ENCODE measurements around the gene BTG1. TPM values are rescaled to one million over a fixed set of nuclear protein-coding genes. Genes with fewer than 3 reads are reported as not detected.

Gene BTG1
- polyA plus RNA-seq, 3 donors = 189 to 242 (median 192) TPM

DNA sequence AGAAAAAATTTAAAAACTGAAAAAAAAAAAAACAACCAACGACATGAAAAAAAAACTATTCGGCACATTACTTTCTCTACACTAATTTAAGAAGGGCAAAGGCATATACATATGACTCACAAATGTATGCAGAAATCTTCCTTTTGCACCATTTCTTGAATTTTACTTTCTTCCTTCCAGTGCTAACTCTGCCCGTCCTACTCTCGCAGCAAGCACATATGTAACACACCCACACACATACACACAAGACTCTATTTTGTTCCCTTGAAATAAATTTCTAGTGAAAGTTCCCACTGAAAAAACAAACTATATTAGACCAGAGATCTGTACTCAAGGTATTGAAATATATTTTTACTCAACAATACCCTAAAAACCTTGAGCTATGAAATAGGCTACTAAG lies 14.6 kb downstream of the BTG1 start:
- H3K4me3 ChIP-seq (replicated peaks in 1 of 3; ENCODE audit: low read depth in 2 of 3, low read length in 3 of 3) = peak overlapping the region in 1 of 3 experiments; percentile 99
- peak overlapping the region in 1 of 2 donors; percentile 54 for H3K27ac ChIP-seq (ENCODE audit: low read depth in 1 of 2, low read length in 2 of 2)

DNA sequence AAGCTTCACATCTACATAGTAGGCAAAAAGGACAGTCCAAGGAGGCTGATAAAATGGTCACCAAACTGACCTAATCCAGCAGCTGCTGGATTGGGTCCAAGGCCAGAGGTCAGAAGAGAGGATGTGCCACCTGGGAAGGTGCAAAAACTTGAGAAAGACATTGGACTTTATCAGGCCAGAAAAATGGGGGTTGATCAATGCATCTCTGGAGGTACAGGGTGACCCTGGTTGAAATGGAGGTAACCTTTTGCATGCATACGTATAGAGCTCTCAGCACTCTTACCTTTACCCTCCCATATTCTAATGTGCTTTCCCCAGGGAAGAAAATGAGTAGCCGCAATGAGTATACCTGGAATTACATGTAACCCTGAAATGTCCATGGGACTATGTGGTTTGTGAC lies 16.0 kb downstream of the BTG1 start:
- no peak overlapping the region for H3K9ac ChIP-seq (ENCODE audit: insufficient read depth, low read length, poor library complexity, severe bottlenecking)
- peaks cover 100% of the 10 kb centered on the region for H3K79me2 ChIP-seq (ENCODE audit: insufficient read depth, low read length)
- peak overlapping the region in 1 of 2 donors; percentile 20 for H3K27ac ChIP-seq (ENCODE audit: low read depth in 1 of 2, low read length in 2 of 2)
- intact Hi-C loops (cut with micrococcal nuclease) = loop anchor here in 1 of 2 donors (10.0 kb wide), 2 partner anchors 55 to 255 kb away; no protein-coding TSS in a partner anchor
- no peak for DNase-seq
- no peak overlapping the region for H3K4me2 ChIP-seq (replicated peaks; ENCODE audit: extremely low read depth, low read length, poor library complexity, severe bottlenecking)
- peaks cover 75 to 95% of the 10 kb centered on the region in 2 donors for H3K4me1 ChIP-seq (ENCODE audit: control insufficient read depth in 1 of 2, insufficient read depth in 2 of 2, low read length in 2 of 2)
- peaks cover 4 to 17% of the 10 kb centered on the region in 2 donors for H3K36me3 ChIP-seq (replicated peaks in 1 of 2; ENCODE audit: control insufficient read depth in 1 of 2, insufficient read depth in 2 of 2, low read length in 2 of 2)
- peaks cover 0 to 8% (median 2%) of the 10 kb centered on the region in 7 donors for H3K9me3 Mint-ChIP-seq
- TF ChIP-seq, protein P1, sequence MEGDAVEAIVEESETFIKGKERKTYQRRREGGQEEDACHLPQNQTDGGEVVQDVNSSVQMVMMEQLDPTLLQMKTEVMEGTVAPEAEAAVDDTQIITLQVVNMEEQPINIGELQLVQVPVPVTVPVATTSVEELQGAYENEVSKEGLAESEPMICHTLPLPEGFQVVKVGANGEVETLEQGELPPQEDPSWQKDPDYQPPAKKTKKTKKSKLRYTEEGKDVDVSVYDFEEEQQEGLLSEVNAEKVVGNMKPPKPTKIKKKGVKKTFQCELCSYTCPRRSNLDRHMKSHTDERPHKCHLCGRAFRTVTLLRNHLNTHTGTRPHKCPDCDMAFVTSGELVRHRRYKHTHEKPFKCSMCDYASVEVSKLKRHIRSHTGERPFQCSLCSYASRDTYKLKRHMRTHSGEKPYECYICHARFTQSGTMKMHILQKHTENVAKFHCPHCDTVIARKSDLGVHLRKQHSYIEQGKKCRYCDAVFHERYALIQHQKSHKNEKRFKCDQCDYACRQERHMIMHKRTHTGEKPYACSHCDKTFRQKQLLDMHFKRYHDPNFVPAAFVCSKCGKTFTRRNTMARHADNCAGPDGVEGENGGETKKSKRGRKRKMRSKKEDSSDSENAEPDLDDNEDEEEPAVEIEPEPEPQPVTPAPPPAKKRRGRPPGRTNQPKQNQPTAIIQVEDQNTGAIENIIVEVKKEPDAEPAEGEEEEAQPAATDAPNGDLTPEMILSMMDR (IDR thresholded peaks at IDR 0.05) = no peak
- peaks cover 0 to 3% (median 0%) of the 10 kb centered on the region in 3 donors for H3K27me3 Mint-ChIP-seq (ENCODE audit: low read depth in 3 of 3)
- H3K4me1 Mint-ChIP-seq = peaks cover 86% of the 10 kb centered on the region
- WGBS (ENCODE audit: insufficient coverage) = 100% methylated on average over 1 of the region's 2 CpGs
- H2AFZ ChIP-seq (ENCODE audit: insufficient read depth, low read depth, low read length, poor library complexity, severe bottlenecking) = no peak overlapping the region
- peaks cover 0 to 5% of the 10 kb centered on the region in 2 donors for H3K9me3 ChIP-seq (replicated peaks in 1 of 2; ENCODE audit: control insufficient read depth in 1 of 2, insufficient read depth in 1 of 2, low read length in 2 of 2)
- peak overlapping the region in 6 of 7 donors; percentile 4 to 79 (median 50) for H3K27ac Mint-ChIP-seq
- H3K4me3 ChIP-seq (replicated peaks in 1 of 3; ENCODE audit: low read depth in 2 of 3, low read length in 3 of 3) = no peak overlapping the region
- H3K36me3 Mint-ChIP-seq = peaks cover 52 to 67% of the 10 kb centered on the region in 2 donors
- H3K4me3 Mint-ChIP-seq = no peak overlapping the region
- no peaks in the 10 kb centered on the region for H3K27me3 ChIP-seq (ENCODE audit: control insufficient read depth in 2 of 2, insufficient read depth in 2 of 2, low read length in 2 of 2)
- H4K20me1 ChIP-seq (ENCODE audit: insufficient read depth, low read length) = peaks cover 97% of the 10 kb centered on the region

More for the DNA sequence above, 14.6 kb downstream of the BTG1 start:
- H3K27ac Mint-ChIP-seq = peak overlapping the region; percentile 49 to 86 (median 78)
- H3K36me3 ChIP-seq (replicated peaks in 1 of 2; ENCODE audit: control insufficient read depth in 1 of 2, insufficient read depth in 2 of 2, low read length in 2 of 2) = peaks cover 4 to 17% of the 10 kb centered on the region in 2 donors
- peaks cover 100% of the 10 kb centered on the region for H3K79me2 ChIP-seq (ENCODE audit: insufficient read depth, low read length)
- peaks cover 64 to 76% of the 10 kb centered on the region in 2 donors for H3K36me3 Mint-ChIP-seq
- H3K9ac ChIP-seq (ENCODE audit: insufficient read depth, low read length, poor library complexity, severe bottlenecking) = no peak overlapping the region
- H3K9me3 Mint-ChIP-seq = peaks cover 0 to 8% (median 2%) of the 10 kb centered on the region in 7 donors
- TF ChIP-seq, protein P1 (IDR thresholded peaks at IDR 0.05) = no peak
- peaks cover 85% of the 10 kb centered on the region for H3K4me1 Mint-ChIP-seq
- no peaks in the 10 kb centered on the region for H3K27me3 ChIP-seq (ENCODE audit: control insufficient read depth in 2 of 2, insufficient read depth in 2 of 2, low read length in 2 of 2)
- intact Hi-C loops (cut with micrococcal nuclease) = loop anchor here in 1 of 2 donors (10.0 kb wide), 1 partner anchor 256 kb away; no protein-coding TSS in a partner anchor
- H3K4me2 ChIP-seq (replicated peaks; ENCODE audit: extremely low read depth, low read length, poor library complexity, severe bottlenecking) = peak overlapping the region; percentile 66
- H3K4me3 Mint-ChIP-seq = no peak overlapping the region
- WGBS (ENCODE audit: insufficient coverage) = 31% methylated on average over 3 of the region's 4 CpGs
- peaks cover 0 to 3% (median 0%) of the 10 kb centered on the region in 3 donors for H3K27me3 Mint-ChIP-seq (ENCODE audit: low read depth in 3 of 3)
- no peak overlapping the region for H2AFZ ChIP-seq (ENCODE audit: insufficient read depth, low read depth, low read length, poor library complexity, severe bottlenecking)
- DNase-seq = no peak
- H4K20me1 ChIP-seq (ENCODE audit: insufficient read depth, low read length) = peaks cover 99% of the 10 kb centered on the region
- H3K4me1 ChIP-seq (ENCODE audit: control insufficient read depth in 1 of 2, insufficient read depth in 2 of 2, low read length in 2 of 2) = peaks cover 75 to 95% of the 10 kb centered on the region in 2 donors
- H3K9me3 ChIP-seq (replicated peaks in 1 of 2; ENCODE audit: control insufficient read depth in 1 of 2, insufficient read depth in 1 of 2, low read length in 2 of 2) = peaks cover 0 to 5% of the 10 kb centered on the region in 2 donors

All from CD14-positive monocyte (primary cell).